Measurements from ENCODE around the gene SLC2A11. TPM values are rescaled to one million over a fixed set of nuclear protein-coding genes. Genes with fewer than 3 reads are reported as not detected.

Gene SLC2A11
- polyA plus RNA-seq, 1 donor from 2014 or later, result 45.7 TPM

DNA sequence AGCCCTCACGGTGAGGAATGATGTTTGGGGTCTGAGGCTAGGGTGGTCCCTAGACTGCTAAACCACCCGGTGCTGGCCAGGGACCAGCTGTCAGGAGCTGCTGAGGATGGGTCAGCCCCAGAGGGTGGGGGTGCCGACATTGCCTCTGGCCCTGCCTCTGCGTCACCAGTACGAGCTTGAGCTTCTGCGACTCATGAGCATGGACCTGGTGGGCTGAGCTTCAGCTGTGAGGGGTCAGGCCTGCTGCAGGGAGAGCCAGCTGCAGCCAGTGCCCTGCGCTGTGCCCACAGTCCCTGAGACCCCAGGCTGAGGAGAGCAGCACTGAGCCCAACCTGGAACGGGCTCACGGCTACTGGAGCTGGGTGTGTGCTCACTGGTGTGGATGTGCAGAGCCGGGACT lies 25.9 kb upstream of the SLC2A11 start:
- no peak for TF ChIP-seq EZH2 (IDR thresholded peaks at IDR 0.05; ENCODE audit: borderline replicate concordance, insufficient read depth, low read length, poor library complexity, severe bottlenecking)
- TF ChIP-seq TAF1 (IDR thresholded peaks at IDR 0.05; ENCODE audit: low read depth), result no peak
- no peak for TF ChIP-seq SMC3 (conservative IDR thresholded peaks at IDR 0.05; ENCODE audit: poor library complexity)
- no peak for TF ChIP-seq CTCF (IDR thresholded peaks at IDR 0.05; ENCODE audit: poor library complexity, severe bottlenecking)
- no peak for TF ChIP-seq POLR2AphosphoS5 (IDR thresholded peaks at IDR 0.05)
- no peak overlapping the region for H3K4me3 ChIP-seq (ENCODE audit: low read length)
- no peak overlapping the region for H3K27ac ChIP-seq (ENCODE audit: low read length)
- no peak overlapping the region for H2AFZ ChIP-seq (ENCODE audit: low read depth, low read length)
- no peaks in the 10 kb centered on the region for H3K9me3 ChIP-seq (ENCODE audit: low read length)
- H3K27me3 ChIP-seq (ENCODE audit: insufficient read depth, low read depth, low read length), result no peaks in the 10 kb centered on the region
- H3F3A ChIP-seq (ENCODE audit: insufficient read depth, low read length, poor library complexity, severe bottlenecking), result no peaks in the 10 kb centered on the region
- no peaks in the 10 kb centered on the region for H3K36me3 ChIP-seq (ENCODE audit: insufficient read depth, low read length)
- H3K9me2 ChIP-seq (ENCODE audit: insufficient read depth, low read length), result no peaks in the 10 kb centered on the region
- H3K9ac ChIP-seq (ENCODE audit: low read length), result no peak overlapping the region
- H4K20me1 ChIP-seq (ENCODE audit: insufficient read depth), result no peaks in the 10 kb centered on the region
- H3K4me2 ChIP-seq (ENCODE audit: low read length), result no peak overlapping the region
- H3K79me2 ChIP-seq (replicated peaks; ENCODE audit: insufficient read depth, low read length), result peaks cover 12% of the 10 kb centered on the region

GRCh38 chr22:23832226-23833016 lies 25.3 kb upstream of the SLC2A11 start:
- H3K36me3 ChIP-seq (ENCODE audit: insufficient read depth, low read length), result no peaks in the 10 kb centered on the region
- H3K27me3 ChIP-seq (ENCODE audit: insufficient read depth, low read depth, low read length), result no peaks in the 10 kb centered on the region
- no peak overlapping the region for H3K4me3 ChIP-seq (ENCODE audit: low read length)
- H2AFZ ChIP-seq (ENCODE audit: low read depth, low read length), result no peak overlapping the region
- H3K9me2 ChIP-seq (ENCODE audit: insufficient read depth, low read length), result no peaks in the 10 kb centered on the region
- H3K9ac ChIP-seq (ENCODE audit: low read length), result no peak overlapping the region
- no peak overlapping the region for H3K27ac ChIP-seq (ENCODE audit: low read length)
- H4K20me1 ChIP-seq (ENCODE audit: insufficient read depth), result no peaks in the 10 kb centered on the region
- TF ChIP-seq, protein P1, sequence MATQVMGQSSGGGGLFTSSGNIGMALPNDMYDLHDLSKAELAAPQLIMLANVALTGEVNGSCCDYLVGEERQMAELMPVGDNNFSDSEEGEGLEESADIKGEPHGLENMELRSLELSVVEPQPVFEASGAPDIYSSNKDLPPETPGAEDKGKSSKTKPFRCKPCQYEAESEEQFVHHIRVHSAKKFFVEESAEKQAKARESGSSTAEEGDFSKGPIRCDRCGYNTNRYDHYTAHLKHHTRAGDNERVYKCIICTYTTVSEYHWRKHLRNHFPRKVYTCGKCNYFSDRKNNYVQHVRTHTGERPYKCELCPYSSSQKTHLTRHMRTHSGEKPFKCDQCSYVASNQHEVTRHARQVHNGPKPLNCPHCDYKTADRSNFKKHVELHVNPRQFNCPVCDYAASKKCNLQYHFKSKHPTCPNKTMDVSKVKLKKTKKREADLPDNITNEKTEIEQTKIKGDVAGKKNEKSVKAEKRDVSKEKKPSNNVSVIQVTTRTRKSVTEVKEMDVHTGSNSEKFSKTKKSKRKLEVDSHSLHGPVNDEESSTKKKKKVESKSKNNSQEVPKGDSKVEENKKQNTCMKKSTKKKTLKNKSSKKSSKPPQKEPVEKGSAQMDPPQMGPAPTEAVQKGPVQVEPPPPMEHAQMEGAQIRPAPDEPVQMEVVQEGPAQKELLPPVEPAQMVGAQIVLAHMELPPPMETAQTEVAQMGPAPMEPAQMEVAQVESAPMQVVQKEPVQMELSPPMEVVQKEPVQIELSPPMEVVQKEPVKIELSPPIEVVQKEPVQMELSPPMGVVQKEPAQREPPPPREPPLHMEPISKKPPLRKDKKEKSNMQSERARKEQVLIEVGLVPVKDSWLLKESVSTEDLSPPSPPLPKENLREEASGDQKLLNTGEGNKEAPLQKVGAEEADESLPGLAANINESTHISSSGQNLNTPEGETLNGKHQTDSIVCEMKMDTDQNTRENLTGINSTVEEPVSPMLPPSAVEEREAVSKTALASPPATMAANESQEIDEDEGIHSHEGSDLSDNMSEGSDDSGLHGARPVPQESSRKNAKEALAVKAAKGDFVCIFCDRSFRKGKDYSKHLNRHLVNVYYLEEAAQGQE (IDR thresholded peaks at IDR 0.05; ENCODE audit: borderline replicate concordance), result no peak
- TF ChIP-seq SMC3 (conservative IDR thresholded peaks at IDR 0.05; ENCODE audit: poor library complexity) (no peak), TAF1 (IDR thresholded peaks at IDR 0.05; ENCODE audit: low read depth) (no peak), CTCF (IDR thresholded peaks at IDR 0.05; ENCODE audit: poor library complexity, severe bottlenecking) (no peak), EP300 (conservative IDR thresholded peaks at IDR 0.05; ENCODE audit: poor library complexity, severe bottlenecking) (no peak), POLR2AphosphoS5 (IDR thresholded peaks at IDR 0.05) (no peak), RAD21 (conservative IDR thresholded peaks at IDR 0.05) (no peak), MXI1 (conservative IDR thresholded peaks at IDR 0.05; ENCODE audit: poor library complexity, severe bottlenecking) (no peak), EZH2 (IDR thresholded peaks at IDR 0.05; ENCODE audit: borderline replicate concordance, insufficient read depth, low read length, poor library complexity, severe bottlenecking) (no peak)
- no peaks in the 10 kb centered on the region for H3K9me3 ChIP-seq (ENCODE audit: low read length)
- no peaks in the 10 kb centered on the region for H3F3A ChIP-seq (ENCODE audit: insufficient read depth, low read length, poor library complexity, severe bottlenecking)
- no peak overlapping the region for H3K4me2 ChIP-seq (ENCODE audit: low read length)
- H3K79me2 ChIP-seq (replicated peaks; ENCODE audit: insufficient read depth, low read length), result peaks cover 12% of the 10 kb centered on the region
